Suppressor macrophage treated with lipopolysaccharide for 1 hour (primary cell): ENCODE measurements around the gene ACAD10.
"Not testable (repeated sequence)": the region's sequence is repeated elsewhere in the genome, so short reads cannot be mapped to it uniquely, and the experiment has no call there.

Experiments
- DNase-seq, 3 donors: peaks; one replicate each; pipeline ENCODE4 v3.0.0-alpha.2; 2020 to 2022

ACAD10 gene

GRCh38 chr12:111687952-111688351, 2.1 kb downstream of the ACAD10 start:
- no peak for DNase-seq

- DNase-seq = no peak
Measured at GRCh38 chr12:111691262-111691661, 5.4 kb downstream of the ACAD10 start.

GRCh38 chr12:111692575-111693210, 6.8 kb downstream of the ACAD10 start:
- DNase-seq = peak; percentile 22 to 44 (median 39)

GRCh38 chr12:111693818-111694217, 8.0 kb downstream of the ACAD10 start:
- DNase-seq = no peak

- no peak for DNase-seq
Measured at GRCh38 chr12:111699962-111700361, 14.1 kb downstream of the ACAD10 start.

GRCh38 chr12:111705672-111706071, 19.8 kb downstream of the ACAD10 start:
- no peak for DNase-seq

- no peak for DNase-seq
Measured at GRCh38 chr12:111706145-111706544, 20.3 kb downstream of the ACAD10 start.

- DNase-seq = no peak
Measured at GRCh38 chr12:111715279-111715678, 29.4 kb downstream of the ACAD10 start.

GRCh38 chr12:111719316-111719715, 33.5 kb downstream of the ACAD10 start:
- not testable (repeated sequence) for DNase-seq

GRCh38 chr12:111720457-111720856, 34.6 kb downstream of the ACAD10 start:
- DNase-seq = no peak

GRCh38 chr12:111723646-111724360, 38.0 kb downstream of the ACAD10 start:
- not testable (repeated sequence) for DNase-seq

GRCh38 chr12:111728795-111729194, 42.9 kb downstream of the ACAD10 start:
- DNase-seq = no peak

GRCh38 chr12:111730420-111730819, 44.6 kb downstream of the ACAD10 start:
- DNase-seq = no peak

- no peak for DNase-seq
Measured at GRCh38 chr12:111732786-111733185, 46.9 kb downstream of the ACAD10 start.

GRCh38 chr12:111733340-111733915, 47.6 kb downstream of the ACAD10 start:
- DNase-seq = no peak

- DNase-seq = not testable (repeated sequence)
Measured at GRCh38 chr12:111739524-111739923, 53.7 kb downstream of the ACAD10 start.

GRCh38 chr12:111741235-111741812, 55.5 kb downstream of the ACAD10 start:
- no peak for DNase-seq

GRCh38 chr12:111745211-111745610, 59.4 kb downstream of the ACAD10 start:
- DNase-seq = no peak

GRCh38 chr12:111747333-111747732, 61.5 kb downstream of the ACAD10 start:
- no peak for DNase-seq

GRCh38 chr12:111748151-111748672, 62.4 kb downstream of the ACAD10 start:
- DNase-seq = no peak

- no peak for DNase-seq
Measured at GRCh38 chr12:111748867-111749266, 63.0 kb downstream of the ACAD10 start.

GRCh38 chr12:111749391-111749790, 63.5 kb downstream of the ACAD10 start:
- DNase-seq = no peak

GRCh38 chr12:111753144-111753881, 67.5 kb downstream of the ACAD10 start:
- DNase-seq = peak; percentile 55 to 79 (median 66)
